HPDE6-E6E7 (cell line): ENCODE results near the gene CNOT4.
A peak's percentile ranks its signal among the peaks of the same experiment; 100 is the strongest.
"Not testable (repeated sequence)": the region's sequence is repeated elsewhere in the genome, so short reads cannot be mapped to it uniquely, and the experiment has no call there.

Experiments
- DNase-seq: peaks from one replicate; pipeline ENCODE4 v3.0.0; 2011; ENCODE audit warnings: missing footprints; ENCODE audit errors: extremely low spot score

The CNOT4 gene

GRCh38 chr7:135327458-135327857, 182.4 kb downstream of the CNOT4 start:
- DNase-seq: no peak

DNA sequence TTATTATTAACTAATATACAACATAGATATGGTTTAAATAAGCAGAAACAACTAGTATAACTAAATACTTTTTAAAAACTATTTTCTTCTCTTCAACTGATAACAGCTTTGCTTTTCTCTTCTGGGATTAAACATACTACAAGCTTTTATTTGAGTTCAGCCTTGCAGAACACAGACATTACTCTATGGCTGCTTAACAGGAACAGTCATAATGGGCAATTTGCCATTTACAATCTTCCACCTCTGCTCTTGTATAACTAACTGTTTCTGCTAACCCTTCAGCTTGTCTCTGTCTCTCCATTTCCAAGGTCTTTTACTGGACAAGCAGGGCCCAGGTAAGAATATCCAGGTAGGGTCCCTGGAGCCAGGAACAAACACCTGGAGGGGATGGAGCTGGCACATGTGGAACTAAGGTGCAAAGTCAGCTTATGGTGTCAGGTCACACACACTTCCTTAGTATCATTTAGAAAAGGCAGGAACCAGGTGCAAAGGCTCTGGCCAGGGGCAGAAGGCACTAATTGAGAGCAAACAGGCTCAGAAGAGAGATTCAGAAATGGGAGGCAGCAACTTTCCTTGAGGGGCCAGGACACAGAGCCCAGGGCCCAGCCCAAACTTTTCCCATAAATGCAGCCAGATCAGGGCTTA, 183.1 kb downstream of the CNOT4 start:
- DNase-seq: no peak

- DNase-seq: no peak
Measured at GRCh38 chr7:135322571-135323340, 187.1 kb downstream of the CNOT4 start.

- no peak for DNase-seq
Measured at GRCh38 chr7:135321556-135321955, 188.3 kb downstream of the CNOT4 start.

DNA sequence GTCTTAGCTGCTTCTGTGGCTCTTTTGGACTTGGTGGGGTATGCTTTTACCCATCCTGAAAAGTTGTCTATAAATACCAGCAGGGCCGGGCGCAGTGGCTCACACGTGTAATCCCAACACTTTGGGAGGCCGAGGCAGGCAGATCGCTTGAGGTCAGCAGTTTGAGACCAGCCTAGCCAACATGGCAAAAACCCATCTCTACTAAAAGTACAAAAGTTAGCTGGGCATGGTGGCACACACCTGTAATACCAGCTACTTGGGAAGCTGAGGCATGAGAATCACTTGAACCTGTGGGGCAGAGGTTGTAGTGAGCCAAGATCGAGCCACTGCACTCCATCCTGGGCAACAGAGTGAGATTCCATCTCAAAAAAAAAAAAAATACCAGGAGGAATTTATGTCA, 188.9 kb downstream of the CNOT4 start:
- not testable (repeated sequence) for DNase-seq

DNA sequence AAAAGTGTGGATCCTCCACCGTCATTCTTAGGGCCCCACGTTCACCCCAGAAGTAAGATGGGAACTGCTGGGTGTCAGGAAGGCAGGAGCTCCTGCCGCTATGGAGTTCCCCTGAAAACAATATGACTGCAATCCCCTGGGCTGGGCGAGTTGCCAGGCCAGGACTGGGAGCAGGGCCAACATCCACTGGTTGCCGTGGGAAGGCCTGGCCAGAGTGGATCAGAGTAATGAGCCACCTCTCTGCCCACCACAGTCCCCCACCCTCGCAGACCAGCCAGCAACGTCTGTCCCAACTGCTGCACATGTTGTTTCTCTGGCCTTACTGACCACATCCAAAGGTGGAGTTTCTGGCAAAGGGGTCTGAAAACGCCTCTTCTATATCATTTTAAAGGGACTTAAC, 189.6 kb downstream of the CNOT4 start:
- DNase-seq: peak; percentile 41

GRCh38 chr7:135317676-135318325, 192.1 kb downstream of the CNOT4 start:
- peak; percentile 35 for DNase-seq

DNA sequence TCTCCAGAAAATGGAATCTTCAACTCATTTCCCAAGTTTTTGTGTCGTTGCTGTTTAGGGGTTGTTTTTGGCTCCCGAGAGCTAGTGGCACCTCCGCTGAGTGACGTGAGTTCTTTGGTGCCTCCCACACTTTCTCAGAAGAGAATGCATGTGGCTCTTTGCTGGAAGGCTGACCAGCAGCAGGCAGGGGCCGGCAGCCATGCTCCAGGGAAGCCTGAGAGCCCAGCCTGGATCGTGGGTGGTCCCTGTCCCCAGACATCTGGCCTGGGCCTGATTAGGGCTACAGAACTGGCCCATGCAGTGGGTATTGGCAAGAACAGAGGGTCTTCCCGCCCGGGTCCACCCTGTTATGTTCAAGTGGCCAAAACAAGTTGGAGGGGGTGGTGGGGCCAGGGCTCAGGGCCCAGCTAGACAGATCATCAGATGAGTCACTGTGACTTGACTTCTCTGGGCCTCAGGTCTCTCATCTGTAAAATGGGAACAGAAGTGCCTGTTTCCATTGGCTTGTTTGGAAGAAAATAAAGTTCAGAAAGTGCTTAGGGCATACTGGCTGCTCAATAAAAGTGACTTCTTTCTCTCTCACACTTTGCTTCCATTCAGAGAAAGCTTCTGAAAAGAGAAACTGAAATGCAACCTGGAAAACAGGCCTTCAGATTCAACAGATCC, 193.1 kb downstream of the CNOT4 start:
- DNase-seq: no peak

- DNase-seq: no peak
Measured at GRCh38 chr7:135313971-135314370, 195.9 kb downstream of the CNOT4 start.
